ENCODE results near the gene ACSS1. TPM values are rescaled to one million over a fixed set of nuclear protein-coding genes. Genes with fewer than 3 reads are reported as not detected.
A peak's percentile ranks its signal among the peaks of the same experiment; 100 is the strongest.

ACSS1 gene
- 1 to 10 TPM; 8.0 to 8.8 TPM for polyA plus RNA-seq

- WGBS, 2 donors, result 1 to 4% methylated on average over 54 to 56 of the region's 56 CpGs
- no peaks in the 10 kb centered on the region for H3K27me3 ChIP-seq (ENCODE audit: control insufficient read depth in 1 of 2, insufficient read depth in 2 of 2, low read length in 2 of 2)
- H3K4me1 ChIP-seq (ENCODE audit: control insufficient read depth in 2 of 2, insufficient read depth in 2 of 2, low read length in 1 of 2), result peaks cover 13 to 15% of the 10 kb centered on the region in 2 donors
- H3K4me3 ChIP-seq (ENCODE audit: low read depth in 1 of 2, low read length in 2 of 2), result peak within 1 kb of the TSS; percentile 73 to 76
- no peaks in the 10 kb centered on the region for H3K36me3 ChIP-seq (ENCODE audit: control insufficient read depth in 2 of 2, insufficient read depth in 2 of 2, low read length in 1 of 2)
- H3K9me3 ChIP-seq (ENCODE audit: control insufficient read depth in 2 of 2, insufficient read depth in 1 of 2, low read depth in 1 of 2, low read length in 1 of 2), result no peaks in the 10 kb centered on the region
- peak within 1 kb of the TSS; percentile 86 to 91 for H3K27ac ChIP-seq (ENCODE audit: low read depth in 2 of 2, low read length in 1 of 2)
These were observed at the start of gene ACSS1 for GRCh38 chr20:25058051-25058846. Gene ACSS1, minus strand, starts transcription at chr20:25058139. Its CDS starts 37 bp downstream, at chr20:25058102.

- no peaks in the 10 kb centered on the region for H3K27me3 ChIP-seq (ENCODE audit: control insufficient read depth in 1 of 2, insufficient read depth in 2 of 2, low read length in 2 of 2)
- WGBS, 2 donors, result 94 to 95% methylated on average over 3 of the region's 3 CpGs
These were observed 45.6 kb upstream of the ACSS1 start for GRCh38 chr20:25103526-25103925.

GRCh38 chr20:25100914-25101313 is 43.0 kb upstream of the ACSS1 start:
- H3K27me3 ChIP-seq (ENCODE audit: control insufficient read depth in 1 of 2, insufficient read depth in 2 of 2, low read length in 2 of 2), result no peaks in the 10 kb centered on the region
- 65 to 70% methylated on average over 3 of the region's 3 CpGs for WGBS, 2 donors
- H3K27ac ChIP-seq (ENCODE audit: low read depth in 2 of 2, low read length in 1 of 2), result no peak overlapping the region
- H3K36me3 ChIP-seq (ENCODE audit: control insufficient read depth in 2 of 2, insufficient read depth in 2 of 2, low read length in 1 of 2), result no peaks in the 10 kb centered on the region
- H3K9me3 ChIP-seq (ENCODE audit: control insufficient read depth in 2 of 2, insufficient read depth in 1 of 2, low read depth in 1 of 2, low read length in 1 of 2), result no peaks in the 10 kb centered on the region
- no peaks in the 10 kb centered on the region for H3K4me1 ChIP-seq (ENCODE audit: control insufficient read depth in 2 of 2, insufficient read depth in 2 of 2, low read length in 1 of 2)
- no peak overlapping the region for H3K4me3 ChIP-seq (ENCODE audit: low read depth in 1 of 2, low read length in 2 of 2)

More at GRCh38 chr20:25103526-25103925, 45.6 kb upstream of the ACSS1 start:
- H3K27ac ChIP-seq (ENCODE audit: low read depth in 2 of 2, low read length in 1 of 2), result no peak overlapping the region
- no peak overlapping the region for H3K4me3 ChIP-seq (ENCODE audit: low read depth in 1 of 2, low read length in 2 of 2)
- no peaks in the 10 kb centered on the region for H3K9me3 ChIP-seq (ENCODE audit: control insufficient read depth in 2 of 2, insufficient read depth in 1 of 2, low read depth in 1 of 2, low read length in 1 of 2)
- H3K36me3 ChIP-seq (ENCODE audit: control insufficient read depth in 2 of 2, insufficient read depth in 2 of 2, low read length in 1 of 2), result no peaks in the 10 kb centered on the region
- no peaks in the 10 kb centered on the region for H3K4me1 ChIP-seq (ENCODE audit: control insufficient read depth in 2 of 2, insufficient read depth in 2 of 2, low read length in 1 of 2)

- WGBS, 2 donors, result 73 to 77% methylated on average over 4 of the region's 4 CpGs
- Histone ChIP-seq H3K27ac (ENCODE audit: low read depth in 2 of 2, low read length in 1 of 2) (no peak overlapping the region), H3K9me3 (ENCODE audit: control insufficient read depth in 2 of 2, insufficient read depth in 1 of 2, low read depth in 1 of 2, low read length in 1 of 2) (no peaks in the 10 kb centered on the region), H3K27me3 (ENCODE audit: control insufficient read depth in 1 of 2, insufficient read depth in 2 of 2, low read length in 2 of 2) (no peaks in the 10 kb centered on the region), H3K36me3 (ENCODE audit: control insufficient read depth in 2 of 2, insufficient read depth in 2 of 2, low read length in 1 of 2) (no peaks in the 10 kb centered on the region), H3K4me1 (ENCODE audit: control insufficient read depth in 2 of 2, insufficient read depth in 2 of 2, low read length in 1 of 2) (no peaks in the 10 kb centered on the region), H3K4me3 (ENCODE audit: low read depth in 1 of 2, low read length in 2 of 2) (no peak overlapping the region)
These were observed 41.7 kb upstream of the ACSS1 start for GRCh38 chr20:25099601-25100140.

- no peaks in the 10 kb centered on the region for H3K9me3 ChIP-seq (ENCODE audit: control insufficient read depth in 2 of 2, insufficient read depth in 1 of 2, low read depth in 1 of 2, low read length in 1 of 2)
- WGBS, 2 donors, result 25 to 29% methylated on average over 2 of the region's 2 CpGs
These were observed 39.6 kb upstream of the ACSS1 start for GRCh38 chr20:25097498-25097897.

GRCh38 chr20:25090492-25091429 is 32.8 kb upstream of the ACSS1 start:
- Histone ChIP-seq H3K36me3 (ENCODE audit: control insufficient read depth in 2 of 2, insufficient read depth in 2 of 2, low read length in 1 of 2) (no peaks in the 10 kb centered on the region), H3K9me3 (ENCODE audit: control insufficient read depth in 2 of 2, insufficient read depth in 1 of 2, low read depth in 1 of 2, low read length in 1 of 2) (no peaks in the 10 kb centered on the region), H3K27ac (ENCODE audit: low read depth in 2 of 2, low read length in 1 of 2) (no peak overlapping the region), H3K4me1 (ENCODE audit: control insufficient read depth in 2 of 2, insufficient read depth in 2 of 2, low read length in 1 of 2) (no peaks in the 10 kb centered on the region), H3K4me3 (ENCODE audit: low read depth in 1 of 2, low read length in 2 of 2) (no peak overlapping the region), H3K27me3 (ENCODE audit: control insufficient read depth in 1 of 2, insufficient read depth in 2 of 2, low read length in 2 of 2) (no peaks in the 10 kb centered on the region)
- 48 to 54% methylated on average over 14 of the region's 14 CpGs for WGBS, 2 donors

More at GRCh38 chr20:25097498-25097897, 39.6 kb upstream of the ACSS1 start:
- Histone ChIP-seq H3K4me3 (ENCODE audit: low read depth in 1 of 2, low read length in 2 of 2) (no peak overlapping the region), H3K27me3 (ENCODE audit: control insufficient read depth in 1 of 2, insufficient read depth in 2 of 2, low read length in 2 of 2) (no peaks in the 10 kb centered on the region), H3K36me3 (ENCODE audit: control insufficient read depth in 2 of 2, insufficient read depth in 2 of 2, low read length in 1 of 2) (no peaks in the 10 kb centered on the region), H3K27ac (ENCODE audit: low read depth in 2 of 2, low read length in 1 of 2) (no peak overlapping the region), H3K4me1 (ENCODE audit: control insufficient read depth in 2 of 2, insufficient read depth in 2 of 2, low read length in 1 of 2) (no peaks in the 10 kb centered on the region)

- H3K4me1 ChIP-seq (ENCODE audit: control insufficient read depth in 2 of 2, insufficient read depth in 2 of 2, low read length in 1 of 2), result no peaks in the 10 kb centered on the region
- 91 to 94% methylated on average over 12 of the region's 12 CpGs for WGBS, 2 donors
- peaks cover 0 to 4% of the 10 kb centered on the region in 2 donors for H3K27me3 ChIP-seq (ENCODE audit: control insufficient read depth in 1 of 2, insufficient read depth in 2 of 2, low read length in 2 of 2)
- H3K9me3 ChIP-seq (ENCODE audit: control insufficient read depth in 2 of 2, insufficient read depth in 1 of 2, low read depth in 1 of 2, low read length in 1 of 2), result no peaks in the 10 kb centered on the region
- no peaks in the 10 kb centered on the region for H3K36me3 ChIP-seq (ENCODE audit: control insufficient read depth in 2 of 2, insufficient read depth in 2 of 2, low read length in 1 of 2)
- no peak overlapping the region for H3K27ac ChIP-seq (ENCODE audit: low read depth in 2 of 2, low read length in 1 of 2)
- H3K4me3 ChIP-seq (ENCODE audit: low read depth in 1 of 2, low read length in 2 of 2), result no peak overlapping the region
These were observed 31.7 kb upstream of the ACSS1 start for GRCh38 chr20:25089662-25090061.

- Histone ChIP-seq H3K4me1 (ENCODE audit: control insufficient read depth in 2 of 2, insufficient read depth in 2 of 2, low read length in 1 of 2) (peaks cover 0 to 3% of the 10 kb centered on the region in 2 donors), H3K4me3 (ENCODE audit: low read depth in 1 of 2, low read length in 2 of 2) (no peak overlapping the region), H3K36me3 (ENCODE audit: control insufficient read depth in 2 of 2, insufficient read depth in 2 of 2, low read length in 1 of 2) (no peaks in the 10 kb centered on the region), H3K27me3 (ENCODE audit: control insufficient read depth in 1 of 2, insufficient read depth in 2 of 2, low read length in 2 of 2) (peaks cover 3 to 10% of the 10 kb centered on the region in 2 donors), H3K9me3 (ENCODE audit: control insufficient read depth in 2 of 2, insufficient read depth in 1 of 2, low read depth in 1 of 2, low read length in 1 of 2) (no peaks in the 10 kb centered on the region), H3K27ac (ENCODE audit: low read depth in 2 of 2, low read length in 1 of 2) (no peak overlapping the region)
These were observed 31.2 kb upstream of the ACSS1 start for GRCh38 chr20:25089096-25089495.

- H3K27me3 ChIP-seq (ENCODE audit: control insufficient read depth in 1 of 2, insufficient read depth in 2 of 2, low read length in 2 of 2), result peaks cover 11 to 17% of the 10 kb centered on the region in 2 donors
- no peak overlapping the region for H3K27ac ChIP-seq (ENCODE audit: low read depth in 2 of 2, low read length in 1 of 2)
- 76 to 80% methylated on average over 6 of the region's 6 CpGs for WGBS, 2 donors
- no peaks in the 10 kb centered on the region for H3K36me3 ChIP-seq (ENCODE audit: control insufficient read depth in 2 of 2, insufficient read depth in 2 of 2, low read length in 1 of 2)
- no peak overlapping the region for H3K4me3 ChIP-seq (ENCODE audit: low read depth in 1 of 2, low read length in 2 of 2)
- peaks cover under 1 to 3% of the 10 kb centered on the region in 2 donors for H3K4me1 ChIP-seq (ENCODE audit: control insufficient read depth in 2 of 2, insufficient read depth in 2 of 2, low read length in 1 of 2)
- no peaks in the 10 kb centered on the region for H3K9me3 ChIP-seq (ENCODE audit: control insufficient read depth in 2 of 2, insufficient read depth in 1 of 2, low read depth in 1 of 2, low read length in 1 of 2)
These were observed 30.3 kb upstream of the ACSS1 start for GRCh38 chr20:25088267-25088666.

All from esophagus (tissue), 2 donors.